Testis (tissue), 3 donors: Measurements from ENCODE around the gene BMP8A. TPM values are rescaled to one million over a fixed set of nuclear protein-coding genes. Genes with fewer than 3 reads are reported as not detected.

ENCODE experiments used
- DNase-seq: peaks from one replicate; pipeline ENCODE4 v3.0.0-alpha.2; 2019
- H3K27ac ChIP-seq, 2 donors: fragments of 200-600 bp; sonication (generic); one replicate each; pipeline ENCODE4 v1.5.1; 2019
- H3K27me3 ChIP-seq: fragments of 200-600 bp; sonication (generic); one replicate; pipeline ENCODE4 v1.5.1; 2019
- H3K36me3 ChIP-seq: fragments of 200-600 bp; sonication (generic); one replicate; pipeline ENCODE4 v1.5.1; 2017; ENCODE audit warnings: low read depth; ENCODE audit errors: missing control alignments
- H3K4me1 ChIP-seq: fragments of 200-600 bp; sonication (generic); one replicate; pipeline ENCODE4 v1.5.1; 2019
- H3K4me3 ChIP-seq, 2 donors: fragments of 200-600 bp; sonication (generic); one replicate each; pipeline ENCODE4 v1.5.1; 2017 to 2019
- H3K9me3 ChIP-seq: fragments of 200-600 bp; sonication (generic); one replicate; pipeline ENCODE4 v1.5.1; 2017
- POLR2A ChIP-seq: fragments of 450-650 bp; IDR thresholded peaks from one replicate; pipeline ENCODE4 v1.6.1; 2017; ENCODE audit warnings: antibody characterized with exemption, mild to moderate bottlenecking, moderate library complexity
- WGBS, 2 donors: methylation state at CpG; one replicate each; pipeline ENCODE4 v1.1.5; 2018; 5-methylcytosine and 5-hydroxymethylcytosine counted together
- intact Hi-C: fragments of 100-400 bp; cut with DNase I; formaldehyde crosslinking; loops from one replicate; pipeline ENCODE4 v1.15.1; 2023; ENCODE audit warnings: low total_unique reads
- polyA plus RNA-seq: library from polyadenylated mRNA; stranded (reverse); fragments of 350-450 nt; fragmentation: Illumina TruSeq; extraction: RNeasy Lipid Tissue Mini Kit (QIAGEN cat#74804); gene quantifications from one replicate; pipeline ENCODE4 v1.2.3, GENCODE V29; 2014; ENCODE audit warnings: low read depth, low replicate concordance; ENCODE audit not compliant: insufficient read depth
- total RNA-seq, 2 donors: library from RNA; depleted of rRNA; stranded (reverse); fragments of >200 nt; gene quantifications; one replicate each; pipeline ENCODE4 v1.2.3, GENCODE V29; 2016
- TF ChIP-seq, protein P1 (sequence below), 3 experiments: fragments of 450-650 bp in 2 of 3; fragments of 200-600 bp in 1 of 3; sonication (generic) in 1 of 3; IDR thresholded peaks; one replicate each; pipeline ENCODE4 v1.5.1; 2016 to 2019; ENCODE audit warnings: antibody characterized with exemption in 3 of 3, mild to moderate bottlenecking in 2 of 3, moderate library complexity in 1 of 3

The BMP8A gene
- total and polyA plus RNA-seq, 3 donors from 2014 or later, result 4.3 to 15.0 (median 5.6) TPM

- Histone ChIP-seq H3K4me3 (no peak overlapping the region), H3K4me1 (no peaks in the 10 kb centered on the region), H3K27ac (no peak overlapping the region), H3K36me3 (peaks cover under 1% of the 10 kb centered on the region), H3K27me3 (no peaks in the 10 kb centered on the region), H3K9me3 (no peaks in the 10 kb centered on the region)
- intact Hi-C loops, result no loop called here
- no peak for DNase-seq
- WGBS, 2 donors, result 82 to 87% methylated on average over 3 of the region's 3 CpGs
- TF ChIP-seq, protein P1, sequence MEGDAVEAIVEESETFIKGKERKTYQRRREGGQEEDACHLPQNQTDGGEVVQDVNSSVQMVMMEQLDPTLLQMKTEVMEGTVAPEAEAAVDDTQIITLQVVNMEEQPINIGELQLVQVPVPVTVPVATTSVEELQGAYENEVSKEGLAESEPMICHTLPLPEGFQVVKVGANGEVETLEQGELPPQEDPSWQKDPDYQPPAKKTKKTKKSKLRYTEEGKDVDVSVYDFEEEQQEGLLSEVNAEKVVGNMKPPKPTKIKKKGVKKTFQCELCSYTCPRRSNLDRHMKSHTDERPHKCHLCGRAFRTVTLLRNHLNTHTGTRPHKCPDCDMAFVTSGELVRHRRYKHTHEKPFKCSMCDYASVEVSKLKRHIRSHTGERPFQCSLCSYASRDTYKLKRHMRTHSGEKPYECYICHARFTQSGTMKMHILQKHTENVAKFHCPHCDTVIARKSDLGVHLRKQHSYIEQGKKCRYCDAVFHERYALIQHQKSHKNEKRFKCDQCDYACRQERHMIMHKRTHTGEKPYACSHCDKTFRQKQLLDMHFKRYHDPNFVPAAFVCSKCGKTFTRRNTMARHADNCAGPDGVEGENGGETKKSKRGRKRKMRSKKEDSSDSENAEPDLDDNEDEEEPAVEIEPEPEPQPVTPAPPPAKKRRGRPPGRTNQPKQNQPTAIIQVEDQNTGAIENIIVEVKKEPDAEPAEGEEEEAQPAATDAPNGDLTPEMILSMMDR (IDR thresholded peaks at IDR 0.05), result no peak
- TF ChIP-seq POLR2A, result no peak
These were observed 75.9 kb downstream of the BMP8A start for GRCh38 chr1:39567302-39567701.

- Histone ChIP-seq H3K4me3 (no peak overlapping the region), H3K36me3 (no peaks in the 10 kb centered on the region), H3K4me1 (peaks cover 4% of the 10 kb centered on the region), H3K9me3 (no peaks in the 10 kb centered on the region), H3K27ac (no peak overlapping the region), H3K27me3 (no peaks in the 10 kb centered on the region)
- DNase-seq, result no peak
- intact Hi-C loops, result no loop called here
- no peak for TF ChIP-seq POLR2A
- WGBS, 2 donors, result 94 to 100% methylated on average over 2 of the region's 2 CpGs
These were observed 76.8 kb downstream of the BMP8A start for GRCh38 chr1:39568208-39568607.

DNA sequence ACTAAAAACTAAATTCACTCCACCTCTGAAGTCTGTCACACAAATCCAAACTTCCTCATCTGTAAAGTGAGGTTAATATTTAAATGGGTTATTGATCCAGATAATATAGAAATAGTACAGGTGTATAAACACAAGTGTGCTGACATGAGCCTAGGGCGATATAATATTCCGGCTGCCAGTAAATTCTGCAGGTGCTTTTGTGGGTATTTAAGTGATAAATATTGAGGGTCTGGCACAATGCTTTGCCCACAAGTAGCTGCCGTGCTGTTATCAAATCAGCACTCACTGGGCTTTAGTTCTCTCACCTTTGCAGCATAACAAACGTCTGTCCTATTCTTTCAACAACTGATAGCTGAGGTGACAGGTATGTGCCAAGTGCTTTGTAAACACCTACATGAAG, 77.6 kb downstream of the BMP8A start:
- TF ChIP-seq POLR2A, result no peak
- TF ChIP-seq, protein P1 (IDR thresholded peaks at IDR 0.05), result no peak
- H3K27me3 ChIP-seq, result no peaks in the 10 kb centered on the region
- WGBS, 2 donors, result 73 to 83% methylated on average over 4 of the region's 4 CpGs
- H3K36me3 ChIP-seq, result no peaks in the 10 kb centered on the region
- H3K4me3 ChIP-seq, result no peak overlapping the region
- intact Hi-C loops, result no loop called here
- H3K9me3 ChIP-seq, result no peaks in the 10 kb centered on the region
- H3K4me1 ChIP-seq, result peaks cover 4% of the 10 kb centered on the region
- no peak for DNase-seq
- H3K27ac ChIP-seq, result no peak overlapping the region

- 94 to 96% methylated on average over 3 to 11 of the region's 11 CpGs for WGBS, 2 donors
- Histone ChIP-seq H3K27ac (no peak overlapping the region), H3K4me1 (peaks cover 14% of the 10 kb centered on the region), H3K36me3 (no peaks in the 10 kb centered on the region), H3K9me3 (no peaks in the 10 kb centered on the region), H3K4me3 (no peak overlapping the region), H3K27me3 (no peaks in the 10 kb centered on the region)
- DNase-seq, result no peak
- intact Hi-C loops, result no loop called here
- no peak for TF ChIP-seq POLR2A
- TF ChIP-seq, protein P1 (IDR thresholded peaks at IDR 0.05), result no peak
These were observed 79.2 kb downstream of the BMP8A start for GRCh38 chr1:39570477-39571177.

- no peak for DNase-seq
- H3K27ac ChIP-seq, result no peak overlapping the region
- 94 to 100% methylated on average over 1 to 9 of the region's 9 CpGs for WGBS, 2 donors
These were observed 79.7 kb downstream of the BMP8A start for GRCh38 chr1:39571178-39571483.

More at GRCh38 chr1:39571178-39571483, 79.7 kb downstream of the BMP8A start:
- no peaks in the 10 kb centered on the region for H3K36me3 ChIP-seq
- intact Hi-C loops, result no loop called here
- peaks cover 14% of the 10 kb centered on the region for H3K4me1 ChIP-seq
- no peaks in the 10 kb centered on the region for H3K9me3 ChIP-seq
- H3K27me3 ChIP-seq, result no peaks in the 10 kb centered on the region
- TF ChIP-seq, protein P1 (IDR thresholded peaks at IDR 0.05), result no peak
- TF ChIP-seq POLR2A, result no peak
- no peak overlapping the region for H3K4me3 ChIP-seq
